Activated T-cell treated with anti-CD3 and anti-CD28 coated beads for 1 hour (primary cell): ENCODE data around the gene PLCL2.
"Not testable (repeated sequence)": the region's sequence is repeated elsewhere in the genome, so short reads cannot be mapped to it uniquely, and the experiment has no call there.

Source experiments
- DNase-seq: peaks from one replicate; pipeline ENCODE4 v3.0.0-alpha.2; 2020; ENCODE audit warnings: low read depth

Gene PLCL2

DNA sequence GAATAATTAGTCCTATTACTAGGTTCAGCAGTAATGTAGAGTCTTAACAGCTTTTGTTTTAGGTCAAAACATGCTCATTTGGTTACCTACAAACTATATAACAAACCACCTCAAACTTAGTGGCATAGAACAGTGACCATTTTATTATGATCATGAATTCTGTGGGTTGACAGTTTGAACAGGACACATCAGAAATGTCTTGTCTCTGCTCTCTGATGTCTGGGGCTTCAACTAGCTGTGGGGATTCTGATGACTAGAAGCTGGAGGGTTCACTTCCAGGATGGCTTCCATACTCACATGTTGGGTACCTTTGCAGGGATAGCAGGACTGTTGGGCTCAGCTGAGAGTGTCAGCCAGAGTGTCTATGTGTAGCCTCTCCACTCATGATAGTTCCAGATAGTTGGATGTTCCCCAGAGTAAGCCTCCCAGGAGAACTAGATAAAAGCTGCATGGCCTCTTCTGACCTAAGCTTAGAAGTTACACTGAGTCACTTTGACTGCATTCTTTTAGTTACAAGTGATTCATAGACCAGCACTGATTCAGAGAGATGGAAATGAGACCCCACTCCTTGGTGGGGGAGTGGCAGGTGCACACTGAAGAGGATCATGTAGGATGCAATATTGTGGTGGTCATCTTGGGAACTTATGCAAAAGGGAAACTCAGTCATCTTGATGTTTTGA, 32.6 kb downstream of the PLCL2 start:
- DNase-seq: no peak

DNA sequence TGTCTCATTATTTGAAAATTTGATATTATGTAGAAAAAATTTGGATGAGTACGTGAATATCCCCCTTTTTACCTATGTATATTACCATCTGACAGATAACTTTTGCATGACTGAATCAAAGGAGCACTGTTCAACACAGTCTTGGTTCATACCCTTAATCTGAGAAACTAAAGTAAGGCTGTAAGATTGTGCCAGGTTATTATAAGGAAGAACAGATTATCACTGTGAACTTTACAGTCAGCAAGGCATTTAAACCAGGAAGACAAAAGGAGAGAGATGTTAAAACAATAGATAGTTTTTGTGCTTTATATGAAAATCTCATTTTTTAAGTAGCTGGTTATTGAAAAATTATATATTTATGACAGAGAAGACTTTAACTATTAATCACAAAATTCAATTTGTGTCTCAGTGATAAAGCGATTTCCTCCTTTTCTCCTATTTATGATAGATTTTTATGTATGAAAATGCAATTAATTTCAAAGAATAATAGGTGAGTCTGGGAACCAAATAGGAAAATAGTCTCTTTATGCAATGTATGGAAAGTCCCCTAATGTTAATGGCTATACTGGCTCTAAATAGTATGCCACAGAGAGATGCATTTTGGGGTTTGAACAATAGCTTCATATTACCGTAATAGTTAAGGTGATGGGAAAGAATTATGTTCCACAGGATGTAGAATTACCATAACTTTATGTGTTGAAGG, 33.4 kb downstream of the PLCL2 start:
- DNase-seq: no peak

DNA sequence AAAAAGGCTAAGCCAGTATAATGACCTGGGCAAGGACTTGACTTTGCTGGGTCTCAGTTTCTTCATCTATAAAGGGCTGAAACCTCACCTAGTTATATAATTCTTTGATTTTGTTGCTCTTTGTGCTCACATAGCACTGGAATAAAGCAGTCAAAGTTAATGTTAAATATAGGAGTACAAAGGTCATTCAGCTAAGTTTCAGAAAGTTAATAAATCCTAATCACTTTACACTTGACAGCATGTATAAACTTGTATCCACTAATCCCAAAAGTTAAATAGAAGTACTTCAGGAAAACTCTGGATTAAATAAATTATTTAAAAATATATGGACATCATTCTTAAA, 33.9 kb downstream of the PLCL2 start:
- DNase-seq: no peak

DNA sequence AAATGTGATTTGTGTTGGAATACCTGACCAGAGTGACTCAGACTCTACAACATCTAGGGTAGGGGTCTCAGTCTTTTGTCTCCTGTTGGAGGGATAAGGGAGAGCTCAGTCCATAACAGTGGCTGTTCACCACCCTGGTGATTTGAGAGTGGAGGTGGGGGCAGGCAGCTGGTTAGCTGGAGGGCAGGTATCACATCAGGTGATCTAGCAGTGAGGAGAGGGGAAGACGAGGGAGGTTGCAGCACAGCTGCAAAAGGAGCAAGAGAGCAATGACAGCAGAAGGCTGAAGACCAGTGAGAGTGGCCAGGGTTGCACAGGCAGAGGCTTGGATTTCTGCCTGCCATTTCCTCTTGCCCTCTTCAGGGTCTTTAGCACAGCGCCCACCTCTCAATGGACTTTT, 38.4 kb downstream of the PLCL2 start:
- no peak for DNase-seq

DNA sequence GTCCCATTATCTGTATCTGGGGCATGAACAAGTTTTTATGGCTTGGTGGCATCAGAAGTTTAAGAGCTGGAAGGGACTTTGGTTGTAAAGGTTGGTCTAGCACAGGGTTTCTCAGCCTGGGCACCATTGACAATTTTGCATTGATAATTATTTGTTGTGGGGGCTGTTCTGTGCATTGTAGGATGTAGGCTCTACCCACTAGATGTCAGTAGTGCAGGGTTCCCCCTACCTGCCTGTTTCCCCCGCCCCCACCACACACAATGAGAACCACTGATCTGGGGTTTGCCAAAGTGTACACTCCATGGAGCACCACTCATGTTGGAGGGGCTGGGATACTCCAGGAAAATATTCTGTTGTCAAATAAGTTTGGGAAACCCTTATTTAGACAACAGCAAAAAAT, 42.7 kb downstream of the PLCL2 start:
- DNase-seq: no peak

DNA sequence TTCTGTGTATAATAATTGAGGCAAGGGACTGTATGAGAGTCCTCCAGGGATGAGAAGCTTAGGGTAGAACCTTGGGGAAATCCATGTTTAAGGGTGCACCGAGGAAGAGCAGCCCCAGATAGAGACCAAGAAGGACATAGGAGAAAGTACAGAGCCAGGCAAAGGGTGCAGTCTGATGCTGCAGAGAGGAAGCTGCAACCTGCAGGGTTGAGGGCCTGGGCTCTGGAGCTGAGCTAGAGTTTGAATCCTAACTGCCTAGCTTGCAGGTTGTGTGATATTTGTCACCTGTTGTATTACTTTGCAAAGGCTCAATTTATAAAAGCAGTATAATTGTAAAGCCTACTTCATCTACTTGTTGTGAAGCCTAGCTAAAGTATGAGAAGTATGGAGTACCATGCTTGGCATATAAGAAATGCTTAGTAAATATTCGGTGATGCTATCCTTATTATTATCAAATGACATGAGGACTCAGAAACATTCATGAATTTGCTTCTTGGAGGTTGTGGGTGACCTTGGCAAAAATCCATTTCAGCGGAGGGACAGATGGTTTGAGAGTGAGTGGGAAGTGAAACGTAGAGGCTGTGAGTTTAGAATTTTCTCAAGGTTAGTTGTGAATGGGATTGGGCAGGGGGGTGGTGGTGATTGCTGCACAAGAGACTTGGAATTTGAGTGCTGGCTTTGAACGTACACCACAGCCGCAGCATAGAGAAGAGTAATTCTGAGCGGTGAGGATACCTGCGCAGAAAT, 43.8 kb downstream of the PLCL2 start:
- no peak for DNase-seq

DNA sequence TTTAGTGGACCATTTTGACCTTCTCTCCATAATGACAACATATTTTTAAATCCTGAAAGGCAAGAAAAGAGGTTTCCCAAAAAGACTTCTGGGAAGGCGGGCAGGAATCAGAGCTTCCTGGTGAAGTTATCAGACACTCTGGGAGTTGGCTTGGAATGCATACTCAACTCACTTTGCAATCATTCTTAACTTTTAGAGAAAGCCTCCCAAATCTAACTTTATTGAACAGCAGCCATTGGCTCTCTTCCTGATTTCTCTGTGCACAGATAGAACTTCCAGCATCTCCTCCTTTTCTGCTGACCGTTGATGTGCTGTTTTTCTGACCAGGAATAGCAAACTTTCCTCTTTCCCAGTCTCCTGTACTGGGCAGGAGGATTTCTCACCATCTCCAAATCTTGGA, 44.6 kb downstream of the PLCL2 start:
- DNase-seq: no peak

DNA sequence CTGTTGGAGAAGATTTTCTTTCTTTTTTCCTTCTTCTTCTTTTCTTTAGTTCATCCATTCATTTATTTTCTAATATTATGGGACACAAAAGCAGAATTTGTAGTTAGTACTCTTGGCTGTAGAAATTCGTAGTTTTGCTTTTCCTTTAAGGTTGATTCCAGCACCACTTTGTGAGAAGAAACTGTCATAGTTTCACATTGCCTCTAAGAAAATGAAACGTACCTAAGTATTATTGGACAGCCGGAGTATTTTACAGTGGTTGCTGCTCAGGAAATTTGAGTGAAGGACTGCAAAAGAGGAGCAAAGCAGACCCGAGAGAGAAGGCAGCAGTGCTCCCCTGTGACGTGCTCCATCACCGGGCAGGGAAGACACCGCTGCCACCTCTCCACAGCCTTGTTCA, 48.1 kb downstream of the PLCL2 start:
- DNase-seq: no peak

DNA sequence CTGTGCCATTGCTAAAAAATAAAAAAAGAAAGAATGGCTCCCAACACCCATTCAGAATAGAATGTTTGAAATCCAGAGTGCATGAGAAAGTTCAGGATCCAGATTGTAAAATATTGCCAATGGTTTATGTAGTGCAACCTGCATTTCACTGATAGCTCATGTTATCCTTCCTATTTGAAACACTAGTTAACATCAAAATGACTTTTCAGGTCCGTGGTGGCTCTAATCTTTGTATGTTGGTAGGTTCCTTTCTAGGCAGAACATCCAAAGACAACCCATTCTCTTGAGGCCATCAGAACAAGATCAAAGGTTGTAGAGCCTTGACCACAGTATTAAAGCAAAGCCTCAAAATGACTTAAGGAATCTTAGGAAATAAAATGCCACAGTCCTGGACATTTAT, 51.0 kb downstream of the PLCL2 start:
- DNase-seq: no peak

DNA sequence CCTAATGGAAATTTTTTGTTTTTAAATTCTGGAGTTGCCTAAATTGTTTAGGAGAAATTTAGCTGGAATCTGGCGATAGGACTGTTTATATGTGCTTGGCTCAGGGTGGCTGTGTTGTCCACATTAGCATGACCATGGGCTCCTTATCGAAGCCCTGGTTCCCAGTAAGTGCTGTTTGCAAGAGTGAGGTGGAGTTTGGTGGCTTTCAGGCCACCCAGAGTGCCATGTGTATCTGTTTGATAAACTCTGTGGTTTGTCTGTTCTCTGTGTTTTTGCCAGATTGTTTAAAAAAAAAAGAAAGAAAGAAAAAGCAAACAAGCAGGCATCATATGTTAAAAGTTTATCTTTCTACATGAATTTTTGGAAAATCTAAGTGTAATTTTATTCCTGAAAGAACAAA, 51.5 kb downstream of the PLCL2 start:
- DNase-seq: no peak

DNA sequence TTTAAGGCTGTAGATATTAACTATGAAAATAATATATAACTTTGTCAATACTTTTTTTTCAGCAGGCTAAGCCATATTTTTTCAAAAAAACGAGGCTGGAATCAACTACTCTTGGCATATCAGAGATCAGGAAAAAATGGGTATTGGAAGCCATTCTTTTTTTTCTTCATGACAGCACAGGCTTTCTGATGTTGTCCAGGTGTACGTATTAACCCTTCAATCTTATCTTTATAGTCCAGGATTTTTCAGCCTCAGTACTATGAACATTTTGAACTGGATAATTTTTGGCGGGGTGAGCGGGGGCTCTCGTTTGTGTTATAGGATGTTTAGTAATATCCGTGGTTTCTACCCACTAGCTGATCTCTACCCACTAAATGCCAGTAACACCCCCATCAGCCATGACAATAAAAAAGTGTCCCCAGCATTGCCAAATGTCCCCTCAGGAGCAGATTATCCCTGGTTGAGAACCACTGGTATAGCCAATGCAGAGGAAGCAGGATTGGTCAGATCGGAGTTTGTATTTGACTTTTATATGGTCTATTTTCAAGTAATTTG, 52.0 kb downstream of the PLCL2 start:
- DNase-seq: no peak

DNA sequence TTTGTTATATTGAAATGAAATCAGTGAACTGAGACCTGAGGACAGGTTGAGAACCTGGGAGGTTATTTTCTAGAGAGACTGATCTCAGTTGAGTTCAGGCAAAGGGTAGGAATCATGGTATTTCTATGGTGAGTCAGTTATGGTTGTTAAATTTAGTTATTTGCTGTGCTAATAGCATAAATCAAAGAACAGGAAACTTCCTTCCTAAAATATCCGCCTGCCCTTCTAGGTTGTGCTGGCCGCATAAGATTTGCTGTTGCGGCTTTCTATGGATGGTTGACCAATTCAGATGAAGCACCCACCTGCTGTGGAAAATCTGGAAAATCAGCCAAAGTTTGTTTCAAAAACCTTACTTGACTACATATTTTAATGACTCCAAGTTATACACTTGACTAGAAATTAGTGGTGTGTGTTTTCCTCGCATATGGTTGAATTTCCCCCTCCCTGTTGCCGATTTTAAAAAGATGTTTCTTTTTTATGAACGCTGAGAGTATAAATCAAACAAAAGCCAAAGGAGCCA, 52.6 kb downstream of the PLCL2 start:
- no peak for DNase-seq

DNA sequence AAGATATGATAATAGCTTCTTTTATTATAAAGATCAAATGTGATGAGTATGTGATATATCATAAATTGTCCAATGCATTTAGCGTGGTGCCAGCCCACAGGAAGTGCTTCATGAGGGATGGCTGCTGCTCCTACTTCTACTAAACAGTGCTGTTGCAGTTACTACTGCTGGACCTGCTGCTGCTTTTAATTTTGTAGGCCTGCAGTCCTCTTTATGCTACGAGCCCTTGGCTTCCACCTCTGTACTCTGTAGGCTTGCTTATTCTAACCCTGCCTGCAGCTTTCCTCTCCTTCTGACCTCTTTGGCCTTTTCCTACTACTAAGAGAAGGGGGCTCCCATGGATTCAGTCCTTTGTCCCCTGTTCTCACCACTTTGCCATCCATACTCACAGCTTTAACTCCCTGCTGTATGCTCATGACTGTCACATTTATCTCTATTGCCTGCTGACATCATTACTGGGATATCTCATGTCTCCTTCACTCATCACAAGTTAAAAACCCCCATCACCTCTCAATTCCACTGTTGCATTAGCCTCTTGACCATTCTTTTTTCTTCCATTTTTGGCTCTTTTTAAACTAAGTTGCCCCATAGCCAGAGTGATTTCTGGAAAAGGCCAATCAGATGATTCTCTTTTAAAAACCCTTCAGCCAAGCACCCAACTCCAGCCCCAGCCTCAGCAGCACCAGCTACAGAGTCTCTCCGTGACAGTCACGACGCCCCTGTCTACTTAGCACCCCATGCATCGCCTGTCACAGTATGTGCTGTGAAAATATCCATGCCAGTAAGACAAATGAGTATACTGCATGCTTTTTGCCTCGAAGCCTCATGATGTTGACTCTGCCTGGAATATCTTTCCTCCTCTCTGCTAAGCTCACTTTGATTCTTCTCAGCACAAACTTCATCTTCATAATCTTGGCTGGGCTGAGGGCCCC, 56.3 kb downstream of the PLCL2 start:
- no peak for DNase-seq

DNA sequence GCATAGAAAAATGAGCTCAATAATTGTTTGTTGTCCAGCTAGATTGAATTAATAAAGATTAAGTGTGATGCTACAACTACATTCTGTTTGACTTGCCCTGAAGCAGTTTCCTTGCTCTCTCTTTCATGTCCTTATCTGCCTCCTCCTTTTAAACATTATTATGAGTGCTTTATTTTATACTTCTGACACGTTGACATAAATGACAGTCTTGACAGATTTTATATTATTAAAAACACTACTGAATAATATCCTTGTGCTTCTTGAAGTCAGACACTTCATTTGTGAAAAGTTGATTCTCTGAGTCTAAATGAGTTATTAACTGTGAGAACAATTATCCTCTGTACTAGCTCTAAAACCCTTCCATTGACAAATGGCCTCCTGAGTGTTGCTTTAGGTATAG, 58.2 kb downstream of the PLCL2 start:
- DNase-seq: no peak

DNA sequence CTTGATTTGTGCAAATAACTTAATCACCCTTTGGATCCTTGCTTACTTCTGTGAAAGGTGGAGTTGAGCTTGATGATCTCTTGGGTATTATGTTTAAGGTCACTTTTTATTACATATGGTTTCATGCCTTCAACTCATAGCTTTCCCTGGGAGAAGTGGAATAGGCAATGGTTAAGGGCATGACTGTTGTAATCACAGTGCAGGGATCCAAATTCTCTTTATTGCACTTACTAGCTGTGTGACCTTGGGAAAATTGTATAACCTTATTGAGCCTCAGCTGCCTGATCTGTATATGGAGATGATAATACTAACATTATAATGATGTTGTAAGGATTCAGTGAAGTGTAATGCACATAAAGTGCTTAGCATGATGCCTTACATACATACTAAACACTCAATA, 59.1 kb downstream of the PLCL2 start:
- DNase-seq: no peak

DNA sequence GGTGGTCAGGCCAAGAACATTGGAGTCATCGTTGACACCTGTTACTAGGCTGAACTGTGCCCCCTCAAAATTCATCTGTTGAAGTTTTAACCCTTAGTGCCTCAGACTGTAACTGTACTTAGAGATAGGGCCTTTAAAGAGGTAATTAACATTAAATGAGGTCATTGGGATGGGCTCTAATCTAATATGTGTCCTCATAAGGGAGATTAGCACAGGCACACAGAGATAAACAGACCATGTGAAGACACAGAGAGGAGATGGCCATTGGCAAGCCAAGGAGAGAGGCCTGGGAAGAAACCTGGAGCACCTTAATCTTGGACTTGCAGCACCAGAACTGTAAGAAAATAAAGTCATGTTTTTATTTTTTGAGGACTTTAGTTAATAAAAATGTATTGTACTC, 59.6 kb downstream of the PLCL2 start:
- DNase-seq: no peak

DNA sequence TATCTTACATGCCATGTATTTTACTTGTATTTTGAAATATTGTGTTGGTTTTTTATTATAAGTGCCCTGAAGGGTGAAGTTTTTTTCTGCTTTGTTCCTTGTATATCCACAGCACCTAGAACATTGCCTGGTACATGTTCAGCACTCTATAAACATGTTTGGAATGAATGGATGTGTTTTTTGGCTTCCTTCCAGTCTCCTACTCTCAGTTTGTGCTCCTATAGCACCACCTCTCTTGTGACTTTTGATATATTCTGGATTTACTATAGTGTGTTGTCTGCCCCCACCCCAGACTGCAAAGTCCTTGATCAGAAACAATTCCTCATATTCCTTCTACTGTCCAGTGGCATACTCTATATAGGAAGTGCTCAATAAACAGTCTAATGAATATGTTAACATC, 60.6 kb downstream of the PLCL2 start:
- DNase-seq: no peak

DNA sequence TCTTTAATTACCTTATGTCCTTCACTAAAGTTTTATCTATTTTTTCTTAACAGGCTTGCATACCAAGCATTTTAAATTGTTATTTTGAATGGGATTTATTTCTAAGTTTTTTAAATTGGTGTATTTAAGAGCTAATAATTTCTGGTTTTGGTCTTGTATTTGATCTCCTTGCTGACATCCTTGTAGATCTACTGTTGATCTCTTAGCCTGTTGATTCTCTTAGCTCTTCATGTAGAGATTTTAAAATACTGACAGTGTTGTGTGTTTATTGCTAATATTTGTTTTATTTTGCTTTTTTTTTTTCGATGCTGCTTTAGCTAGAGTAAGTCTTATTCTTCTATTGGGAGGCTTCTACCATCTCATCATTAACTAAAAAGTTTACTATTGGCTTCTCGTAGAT, 65.5 kb downstream of the PLCL2 start:
- no peak for DNase-seq

DNA sequence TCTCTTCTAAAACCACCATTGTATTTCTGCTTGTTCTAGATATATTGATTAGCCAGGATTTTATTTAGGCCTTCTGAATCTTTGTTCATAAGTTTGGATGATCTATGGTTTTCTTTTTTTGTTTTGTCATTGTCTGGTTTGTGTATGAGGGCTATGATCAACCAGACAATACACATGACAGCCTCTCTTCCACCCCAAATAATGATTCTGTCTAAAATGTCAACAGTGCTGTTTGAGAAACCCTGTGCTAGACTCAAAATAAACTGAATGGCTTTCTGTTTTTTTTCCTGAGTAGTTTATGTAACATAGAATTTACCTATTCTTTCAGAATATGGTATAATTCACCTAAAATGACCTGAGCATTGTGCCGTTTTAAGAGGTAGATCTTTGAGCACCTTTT, 66.1 kb downstream of the PLCL2 start:
- no peak for DNase-seq

DNA sequence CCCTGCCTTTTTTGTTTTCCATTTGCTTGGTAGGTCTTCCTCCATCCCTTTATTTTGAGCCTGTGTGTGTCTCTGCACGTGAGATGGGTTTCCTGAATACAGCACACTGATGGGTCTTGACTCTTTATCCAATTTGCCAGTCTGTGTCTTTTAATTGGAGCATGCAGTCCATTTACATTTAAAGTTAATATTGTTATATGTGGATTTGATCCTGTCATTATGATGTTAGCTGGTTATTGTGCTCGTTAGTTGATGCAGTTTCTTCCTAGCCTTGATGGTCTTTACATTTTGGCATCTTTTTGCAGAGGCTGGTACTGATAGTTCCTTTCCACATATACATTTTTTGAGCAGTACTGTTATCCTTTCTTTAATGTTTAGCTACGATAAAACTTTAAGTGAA, 73.1 kb downstream of the PLCL2 start:
- not testable (repeated sequence) for DNase-seq

DNA sequence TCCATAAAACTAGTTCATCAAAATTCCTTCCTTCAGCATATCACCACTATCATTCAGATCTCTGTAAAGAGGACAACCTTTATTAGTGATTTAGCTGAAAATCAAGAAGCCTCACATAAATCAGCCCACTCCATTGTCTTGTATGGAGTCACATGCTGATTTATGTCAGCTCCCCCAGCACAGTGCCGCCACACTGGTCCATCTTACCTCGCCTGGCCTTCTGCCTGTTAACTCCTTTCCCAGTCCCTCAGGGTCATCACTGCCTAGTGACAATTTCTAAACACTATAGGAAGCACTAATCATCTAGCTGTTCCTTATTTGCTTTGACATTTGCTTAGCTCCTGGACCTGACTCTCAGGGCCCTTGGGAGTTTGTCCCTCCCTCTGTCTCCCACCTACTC, 75.4 kb downstream of the PLCL2 start:
- no peak for DNase-seq
